Body of pancreas (tissue), 4 donors: ENCODE data around the gene SLC29A3. TPM values are rescaled to one million over a fixed set of nuclear protein-coding genes. Genes with fewer than 3 reads are reported as not detected.

Experiments used
- ATAC-seq: fragments of 150-250 bp; one replicate; pipeline ENCODE4 v1.9.1; 2016
- DNase-seq, 4 donors: peaks; one replicate each; pipeline ENCODE4 v3.0.0-alpha.2; 2019
- H3K27ac ChIP-seq, 4 donors: fragments of 200-600 bp; sonication (generic); 1 replicate in 3 of 4; 2 replicates in 1 of 4; pipeline versions ENCODE4 v1.5.1 to v1.6.1; 2016 to 2019; ENCODE audit warnings: mild to moderate bottlenecking in 1 of 4, mixed read lengths in 1 of 4, moderate library complexity in 1 of 4
- H3K27me3 ChIP-seq, 2 donors: fragments of 200-600 bp; sonication (generic); one replicate each; pipeline ENCODE4 v1.6.0; 2016; ENCODE audit warnings: mild to moderate bottlenecking in 1 of 2
- H3K36me3 ChIP-seq, 2 donors: fragments of 200-600 bp; sonication (generic); replicated peaks in 1 of 2; 2 replicates each; pipeline ENCODE4 v1.5.1; 2016; ENCODE audit warnings: low read depth in 2 of 2; ENCODE audit not compliant: insufficient read depth in 1 of 2
- H3K4me1 ChIP-seq: fragments of 200-600 bp; sonication (generic); one replicate; pipeline ENCODE4 v1.6.0; 2016
- H3K4me3 ChIP-seq, 2 donors: fragments of 200-600 bp; sonication (generic); 1 replicate in 1 of 2; 2 replicates in 1 of 2; pipeline ENCODE4 v1.5.1; 2016 to 2019
- H3K9me3 ChIP-seq, 3 donors: fragments of 200-600 bp; sonication (generic); 1 replicate in 2 of 3; 2 replicates in 1 of 3; pipeline ENCODE4 v1.5.1; 2016
- POLR2A ChIP-seq, 3 donors: fragments of 450-650 bp; IDR thresholded peaks; one replicate each; pipeline ENCODE4 v1.6.1; 2016; ENCODE audit warnings: antibody characterized with exemption in 3 of 3, mild to moderate bottlenecking in 2 of 3
- WGBS, 2 donors: methylation state at CpG; one replicate each; pipeline ENCODE4 v1.1.5; 2017; 5-methylcytosine and 5-hydroxymethylcytosine counted together
- intact Hi-C: fragments of 100-400 bp; cut with DNase I; formaldehyde crosslinking; loops from one replicate; pipeline ENCODE4 v1.15.1; 2023
- total RNA-seq, 2 donors: library from RNA; depleted of rRNA; stranded (reverse); fragments of >200 nt; gene quantifications; one replicate each; pipeline ENCODE4 v1.1.0, GENCODE V29; 2016
- TF ChIP-seq, protein P1 (sequence below), 7 experiments: fragments of 450-650 bp in 4 of 7; fragments of 200-600 bp in 3 of 7; sonication (generic) in 3 of 7; IDR thresholded peaks; one replicate each; pipeline ENCODE4 v1.5.1; 2016 to 2019; ENCODE audit warnings: antibody characterized with exemption in 7 of 7

Gene SLC29A3
- total RNA-seq, 2 donors from 2014 or later: 0.99 to 5.2 TPM

DNA sequence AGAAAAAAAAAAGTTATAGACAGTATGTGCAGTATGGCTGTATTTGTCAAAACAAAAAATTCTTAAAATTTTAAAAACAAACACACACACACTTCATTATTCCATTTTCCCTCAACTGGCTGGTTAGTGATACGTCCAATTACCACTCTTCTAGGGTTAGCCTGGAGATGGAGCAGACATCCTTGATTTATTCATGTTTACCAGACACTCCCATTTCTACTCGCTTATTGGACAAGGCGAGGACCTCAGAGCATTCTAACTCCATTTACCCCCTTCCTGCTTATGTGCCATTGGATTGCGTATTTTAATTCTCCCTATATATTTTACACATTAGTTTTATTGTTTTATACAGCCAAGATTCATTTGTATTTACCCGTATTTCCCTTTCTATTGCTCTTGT lies 69.1 kb downstream of the SLC29A3 start:
- 74 to 79% methylated on average over 5 of the region's 5 CpGs for WGBS, 2 donors
- ATAC-seq (no peak), DNase-seq (no peak)
- Histone ChIP-seq H3K4me1 (no peaks in the 10 kb centered on the region), H3K4me3 (no peak overlapping the region), H3K27ac (no peak overlapping the region), H3K9me3 (no peaks in the 10 kb centered on the region), H3K27me3 (no peaks in the 10 kb centered on the region), H3K36me3 (no peaks in the 10 kb centered on the region)
- TF ChIP-seq, protein P1, sequence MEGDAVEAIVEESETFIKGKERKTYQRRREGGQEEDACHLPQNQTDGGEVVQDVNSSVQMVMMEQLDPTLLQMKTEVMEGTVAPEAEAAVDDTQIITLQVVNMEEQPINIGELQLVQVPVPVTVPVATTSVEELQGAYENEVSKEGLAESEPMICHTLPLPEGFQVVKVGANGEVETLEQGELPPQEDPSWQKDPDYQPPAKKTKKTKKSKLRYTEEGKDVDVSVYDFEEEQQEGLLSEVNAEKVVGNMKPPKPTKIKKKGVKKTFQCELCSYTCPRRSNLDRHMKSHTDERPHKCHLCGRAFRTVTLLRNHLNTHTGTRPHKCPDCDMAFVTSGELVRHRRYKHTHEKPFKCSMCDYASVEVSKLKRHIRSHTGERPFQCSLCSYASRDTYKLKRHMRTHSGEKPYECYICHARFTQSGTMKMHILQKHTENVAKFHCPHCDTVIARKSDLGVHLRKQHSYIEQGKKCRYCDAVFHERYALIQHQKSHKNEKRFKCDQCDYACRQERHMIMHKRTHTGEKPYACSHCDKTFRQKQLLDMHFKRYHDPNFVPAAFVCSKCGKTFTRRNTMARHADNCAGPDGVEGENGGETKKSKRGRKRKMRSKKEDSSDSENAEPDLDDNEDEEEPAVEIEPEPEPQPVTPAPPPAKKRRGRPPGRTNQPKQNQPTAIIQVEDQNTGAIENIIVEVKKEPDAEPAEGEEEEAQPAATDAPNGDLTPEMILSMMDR (IDR thresholded peaks at IDR 0.05): no peak
- TF ChIP-seq POLR2A (IDR thresholded peaks at IDR 0.05): no peak
- intact Hi-C loops: loop anchor here (5.0 to 10.0 kb wide), 2 partner anchors 184 to 427 kb away; no protein-coding TSS in a partner anchor

DNA sequence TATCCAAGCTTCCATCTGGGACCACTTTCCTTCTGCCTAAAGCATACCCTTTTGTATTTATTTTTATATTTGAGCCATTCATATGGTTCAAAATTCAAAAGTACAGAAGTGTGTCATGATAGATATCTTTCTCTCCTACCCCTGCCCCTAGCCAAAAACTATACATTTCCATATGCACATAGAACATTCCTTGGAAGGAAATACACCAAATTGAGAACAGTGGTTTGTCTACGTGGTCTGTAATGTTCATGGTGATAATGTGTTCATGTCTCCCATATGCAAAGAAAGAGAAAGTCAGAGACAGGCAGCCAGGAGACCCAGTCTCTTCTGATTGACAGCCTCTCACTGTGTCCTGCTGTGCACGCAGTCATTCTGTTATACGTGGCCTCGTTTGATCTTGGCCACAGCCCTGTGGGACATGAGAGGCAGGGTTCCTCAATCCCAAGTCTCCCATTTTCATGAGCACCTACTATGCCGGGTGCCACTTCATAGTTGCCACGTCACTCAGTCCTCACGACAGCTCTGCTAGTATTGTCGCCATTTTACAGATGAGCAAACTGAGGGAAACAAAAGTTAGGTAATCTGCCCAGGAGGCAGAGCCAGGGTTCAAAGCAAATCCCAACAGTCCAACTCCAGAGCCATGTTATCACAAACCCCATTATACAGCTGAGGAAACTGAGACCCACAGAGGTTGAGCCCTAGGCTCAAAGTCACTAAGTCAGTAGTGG lies 69.7 kb downstream of the SLC29A3 start:
- 60 to 73% methylated on average over 8 of the region's 8 CpGs for WGBS, 2 donors
- intact Hi-C loops: loop anchor here (5.0 to 10.0 kb wide), 2 partner anchors 184 to 426 kb away; no protein-coding TSS in a partner anchor

DNA sequence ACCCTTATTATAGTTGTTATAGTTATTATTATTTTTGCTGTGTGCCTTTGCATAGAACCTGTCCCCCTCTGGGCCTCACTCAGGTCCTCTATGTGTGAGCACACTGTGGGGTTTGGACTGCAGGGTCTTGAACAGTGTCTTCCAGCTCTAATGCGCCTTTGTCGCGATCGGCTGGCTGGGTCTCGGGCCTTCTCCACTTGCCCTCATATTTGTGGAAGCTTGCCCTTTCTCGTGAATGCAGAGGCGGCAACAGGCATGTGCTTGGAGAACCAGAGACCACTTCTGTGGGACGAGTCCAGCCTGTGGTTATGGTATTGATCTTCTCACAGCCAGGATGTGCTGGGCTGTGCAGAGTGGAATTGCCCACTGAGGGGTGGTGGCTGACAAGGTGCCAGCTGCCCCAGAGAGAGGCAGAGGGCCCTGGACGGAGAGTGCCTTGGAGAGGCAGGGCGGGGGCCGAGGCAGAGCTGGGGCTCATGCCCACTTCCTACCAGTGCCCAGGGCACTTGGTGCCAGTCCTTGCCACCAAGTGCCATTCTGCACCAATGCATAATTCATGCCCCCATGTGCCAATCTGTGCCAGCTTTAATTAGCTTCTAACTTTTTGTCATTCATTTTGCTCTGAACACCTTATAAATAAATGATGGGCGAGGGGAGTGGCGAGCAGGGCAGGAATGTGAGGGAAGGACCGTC lies 70.9 kb downstream of the SLC29A3 start:
- no peak for TF ChIP-seq POLR2A (IDR thresholded peaks at IDR 0.05)
- TF ChIP-seq, protein P1 (IDR thresholded peaks at IDR 0.05): no peak
- H3K4me1 ChIP-seq: no peaks in the 10 kb centered on the region
- H3K9me3 ChIP-seq: no peaks in the 10 kb centered on the region
- ATAC-seq (no peak), DNase-seq (no peak)
- no peaks in the 10 kb centered on the region for H3K27me3 ChIP-seq
- no peak overlapping the region for H3K27ac ChIP-seq
- intact Hi-C loops: loop anchor here (5.0 to 10.0 kb wide), 2 partner anchors 182 to 425 kb away; no protein-coding TSS in a partner anchor
- 75 to 80% methylated on average over 8 to 14 of the region's 14 CpGs for WGBS, 2 donors
- H3K4me3 ChIP-seq: no peak overlapping the region
- no peaks in the 10 kb centered on the region for H3K36me3 ChIP-seq

More for the DNA sequence above, 69.7 kb downstream of the SLC29A3 start:
- Histone ChIP-seq H3K4me1 (no peaks in the 10 kb centered on the region), H3K36me3 (no peaks in the 10 kb centered on the region), H3K27ac (no peak overlapping the region), H3K9me3 (no peaks in the 10 kb centered on the region), H3K4me3 (no peak overlapping the region), H3K27me3 (no peaks in the 10 kb centered on the region)
- no peak for ATAC-seq
- TF ChIP-seq POLR2A (IDR thresholded peaks at IDR 0.05): no peak
- TF ChIP-seq, protein P1 (IDR thresholded peaks at IDR 0.05): no peak
- no peak for DNase-seq

DNA sequence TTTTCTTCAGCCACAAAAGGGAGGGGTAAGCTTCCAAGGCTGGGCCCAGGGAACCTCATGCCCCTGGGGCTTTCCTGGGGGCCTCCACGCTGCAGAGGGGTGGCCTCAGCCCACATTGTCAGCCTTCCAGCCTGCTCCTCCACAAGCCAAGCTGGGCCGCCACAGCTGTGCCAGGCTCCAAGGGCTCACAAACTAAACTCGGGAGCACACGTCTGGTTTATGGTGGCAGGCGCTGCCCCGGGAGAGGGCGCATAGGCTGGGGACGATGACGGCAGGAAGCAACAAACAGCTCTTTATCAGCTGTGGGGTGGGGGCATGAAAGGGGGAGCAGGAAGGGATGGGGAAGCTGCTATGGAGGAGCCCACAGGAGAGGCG lies 71.4 kb downstream of the SLC29A3 start:
- intact Hi-C loops: no loop called here
- Histone ChIP-seq H3K27ac (no peak overlapping the region), H3K27me3 (no peaks in the 10 kb centered on the region), H3K36me3 (no peaks in the 10 kb centered on the region), H3K9me3 (no peaks in the 10 kb centered on the region), H3K4me1 (no peaks in the 10 kb centered on the region), H3K4me3 (no peak overlapping the region)
- 25 to 29% methylated on average over 8 to 10 of the region's 10 CpGs for WGBS, 2 donors
- DNase-seq: no peak
- ATAC-seq: no peak
- TF ChIP-seq, protein P1 (IDR thresholded peaks at IDR 0.05): no peak
- no peak for TF ChIP-seq POLR2A (IDR thresholded peaks at IDR 0.05)
